HFFc6 (cell line): ENCODE measurements around the gene DIRAS1. TPM values are rescaled to one million over a fixed set of nuclear protein-coding genes. Genes with fewer than 3 reads are reported as not detected.

ENCODE experiments used
- DNase-seq: peaks from one replicate; pipeline ENCODE4 v3.0.0-alpha.2; 2018
- H3K27ac Mint-ChIP-seq: 2 replicates; pipeline ENCODE4 v1.8.0; 2020; ENCODE audit warnings: mild to moderate bottlenecking, mixed read lengths
- H3K27me3 Mint-ChIP-seq: 2 replicates; pipeline ENCODE4 v1.8.0; 2021; ENCODE audit warnings: mild to moderate bottlenecking, moderate library complexity, mixed read lengths; ENCODE audit not compliant: insufficient read depth
- H3K36me3 Mint-ChIP-seq: 2 replicates; pipeline ENCODE4 v1.8.0; 2021; ENCODE audit warnings: low read depth, mixed read lengths
- H3K4me1 Mint-ChIP-seq: 2 replicates; pipeline ENCODE4 v1.8.0; 2020; ENCODE audit warnings: low read depth, mixed read lengths
- H3K4me3 Mint-ChIP-seq: 2 replicates; pipeline ENCODE4 v1.8.0; 2020; ENCODE audit warnings: mild to moderate bottlenecking, moderate library complexity, mixed read lengths
- H3K9me3 Mint-ChIP-seq: 2 replicates; pipeline ENCODE4 v1.8.0; 2020; ENCODE audit warnings: mild to moderate bottlenecking, mixed read lengths
- CTCF ChIP-seq: fragments of 200-600 bp; sonication (generic); IDR thresholded peaks from 2 replicates; pipeline ENCODE4 v1.5.0; 2021; ENCODE audit warnings: antibody characterized with exemption, mild to moderate bottlenecking
- total RNA-seq, 6 experiments: library from RNA; stranded (reverse); fragmentation: NEBNext Ultra II Directional; extraction: Animal tissue kit (Norgen Biotek cat#: 25700); gene quantifications; 2 replicates in 1 of 6; 3 replicates in 5 of 6; pipeline ENCODE4 v1.2.3, GENCODE V29; 2021

Gene DIRAS1
- total RNA-seq, 6 experiments from 2014 or later, result 10.6 to 21.6 (median 12.7) TPM

- no peaks in the 10 kb centered on the region for H3K9me3 Mint-ChIP-seq
- H3K4me1 Mint-ChIP-seq, result peaks cover 26% of the 10 kb centered on the region
- H3K4me3 Mint-ChIP-seq, result no peak overlapping the region; the same call in 1 of the 2 replicates
- H3K27ac Mint-ChIP-seq, result peak overlapping the region; percentile 81
- H3K36me3 Mint-ChIP-seq, result no peaks in the 10 kb centered on the region
- peaks cover 4% of the 10 kb centered on the region for H3K27me3 Mint-ChIP-seq
- no peak for DNase-seq
- TF ChIP-seq CTCF, result peak; percentile 39; the same call in 1 of the 2 replicates
Observed at GRCh38 chr19:2724148-2724557, 3.0 kb upstream of the DIRAS1 start.

- peak overlapping the region; percentile 81 for H3K27ac Mint-ChIP-seq
- peaks cover 26% of the 10 kb centered on the region for H3K4me1 Mint-ChIP-seq
- DNase-seq, result no peak
- peaks cover 4% of the 10 kb centered on the region for H3K27me3 Mint-ChIP-seq
- no peaks in the 10 kb centered on the region for H3K36me3 Mint-ChIP-seq
- TF ChIP-seq CTCF, result no peak
- no peaks in the 10 kb centered on the region for H3K9me3 Mint-ChIP-seq
- H3K4me3 Mint-ChIP-seq, result no peak overlapping the region
Observed at GRCh38 chr19:2723747-2724146, 2.6 kb upstream of the DIRAS1 start.

- H3K36me3 Mint-ChIP-seq, result no peaks in the 10 kb centered on the region
- no peaks in the 10 kb centered on the region for H3K9me3 Mint-ChIP-seq
- no peak for TF ChIP-seq CTCF
- DNase-seq, result no peak
- peak overlapping the region; percentile 20; the same call in 1 of the 2 replicates for H3K4me3 Mint-ChIP-seq
- peaks cover 4% of the 10 kb centered on the region for H3K27me3 Mint-ChIP-seq
- peaks cover 26% of the 10 kb centered on the region for H3K4me1 Mint-ChIP-seq
- peak overlapping the region; percentile 81 for H3K27ac Mint-ChIP-seq
Observed at GRCh38 chr19:2723345-2723715, 2.2 kb upstream of the DIRAS1 start.

- peaks cover 26% of the 10 kb centered on the region for H3K4me1 Mint-ChIP-seq
- no peak for TF ChIP-seq CTCF
- H3K27me3 Mint-ChIP-seq, result peaks cover 4% of the 10 kb centered on the region
- no peaks in the 10 kb centered on the region for H3K36me3 Mint-ChIP-seq
- H3K27ac Mint-ChIP-seq, result peak overlapping the region; percentile 81
- H3K4me3 Mint-ChIP-seq, result peak overlapping the region; percentile 43; the same call in 1 of the 2 replicates
- H3K9me3 Mint-ChIP-seq, result no peaks in the 10 kb centered on the region
- DNase-seq, result peak; percentile 87
Observed at GRCh38 chr19:2722541-2723344, 1.6 kb upstream of the DIRAS1 start.

GRCh38 chr19:2721570-2722540, 683 bp upstream of the DIRAS1 start:
- H3K9me3 Mint-ChIP-seq, result no peaks in the 10 kb centered on the region
- no peak for TF ChIP-seq CTCF
- H3K27me3 Mint-ChIP-seq, result peaks cover 4% of the 10 kb centered on the region
- peak overlapping the region; percentile 7; the same call in 1 of the 2 replicates for H3K27ac Mint-ChIP-seq
- peak overlapping the region; percentile 71 for H3K4me3 Mint-ChIP-seq
- no peak for DNase-seq
- no peaks in the 10 kb centered on the region for H3K36me3 Mint-ChIP-seq
- peaks cover 26% of the 10 kb centered on the region for H3K4me1 Mint-ChIP-seq
